GM12875 (cell line): ENCODE data around the gene NCOA1.

Experiments used
- H3K4me3 ChIP-seq: one replicate; pipeline ENCODE4 v1.5.1; 2011; ENCODE audit warnings: low read depth, low read length, control low read depth
- CTCF ChIP-seq: IDR thresholded peaks from 2 replicates; pipeline ENCODE4 v1.5.1; 2011; ENCODE audit warnings: low read depth, mild to moderate bottlenecking, control low read depth, inconsistent platforms, low read length, moderate library complexity, borderline replicate concordance; ENCODE audit not compliant: insufficient read depth

NCOA1 gene

GRCh38 chr2:24717263-24717951 lies 226.4 kb downstream of the NCOA1 start:
- no peak overlapping the region for H3K4me3 ChIP-seq
- TF ChIP-seq CTCF = no peak

- no peak for TF ChIP-seq CTCF
- no peak overlapping the region for H3K4me3 ChIP-seq
Observed at GRCh38 chr2:24720310-24720709, 229.3 kb downstream of the NCOA1 start.

GRCh38 chr2:24721470-24721869 lies 230.4 kb downstream of the NCOA1 start:
- TF ChIP-seq CTCF = no peak
- no peak overlapping the region for H3K4me3 ChIP-seq

GRCh38 chr2:24722141-24722790 lies 231.2 kb downstream of the NCOA1 start:
- no peak for TF ChIP-seq CTCF
- no peak overlapping the region for H3K4me3 ChIP-seq

- TF ChIP-seq CTCF = no peak
Observed at GRCh38 chr2:24723191-24723590, 232.1 kb downstream of the NCOA1 start.

GRCh38 chr2:24723665-24724064 lies 232.6 kb downstream of the NCOA1 start:
- no peak overlapping the region for H3K4me3 ChIP-seq
- TF ChIP-seq CTCF = no peak

More at GRCh38 chr2:24723191-24723590, 232.1 kb downstream of the NCOA1 start:
- no peak overlapping the region for H3K4me3 ChIP-seq
